ENCODE measurements around the gene CPLX4.

- TF ChIP-seq ZFX (IDR thresholded peaks at IDR 0.05; ENCODE audit: borderline replicate concordance) (no peak), CTCF (IDR thresholded peaks at IDR 0.05) (no peak)
Measured at GRCh38 chr18:59279193-59279592, 39.3 kb downstream of the CPLX4 start.
